Astrocyte (in vitro differentiated cells and primary cell): ENCODE data around the gene HES3.

Experiments
- CTCF ChIP-seq: IDR thresholded peaks from 2 replicates; pipeline ENCODE4 v1.5.1; 2011; ENCODE audit warnings: low read depth, mild to moderate bottlenecking, inconsistent platforms, low read length, moderate library complexity; ENCODE audit not compliant: insufficient read depth
- EZH2 ChIP-seq: IDR thresholded peaks from 2 replicates; pipeline ENCODE4 v1.6.1; 2012; ENCODE audit warnings: mild to moderate bottlenecking, low read length, inconsistent platforms; ENCODE audit not compliant: insufficient read depth

- TF ChIP-seq CTCF (no peak), EZH2 (no peak)
Measured at GRCh38 chr1:6279613-6280383, 35.8 kb downstream of the HES3 start.
